A549 (cell line): ENCODE results near the gene CDC42BPB. TPM values are rescaled to one million over a fixed set of nuclear protein-coding genes. Genes with fewer than 3 reads are reported as not detected.
"Not testable (repeated sequence)": the region's sequence is repeated elsewhere in the genome, so short reads cannot be mapped to it uniquely, and the experiment has no call there.

ENCODE experiments used
- ATAC-seq, 2 experiments: fragments of 200-7000 bp in 1 of 2; fragments of >200 bp in 1 of 2; cut with Nextera tagmentation in 1 of 2; cut with Tn5 transposase in 1 of 2; 3 replicates each; pipeline versions ENCODE4 v1.8.0 to v1.9.1; 2018 to 2020; ENCODE audit warnings: mild to moderate bottlenecking in 1 of 2, moderate library complexity in 1 of 2
- CTCF ChIA-PET: fragments of 300-600 bp; sonication (Branson Sonifier 250); formaldehyde crosslinking; extraction: SDS; loops from one replicate; lab custom pipeline; 2021; ENCODE audit warnings: antibody characterized with exemption, inconsistent platforms; lab: Yijun Ruan, JAX
- POLR2A ChIA-PET: fragments of 350-600 bp; formaldehyde crosslinking; extraction: SDS; loops from one replicate; lab custom pipeline; 2021; ENCODE audit warnings: antibody characterized with exemption, inconsistent platforms; lab: Yijun Ruan, JAX
- DNase-seq, 2 experiments: peaks; one replicate each; pipeline versions ENCODE4 v3.0.0 to v3.0.0-alpha.2; 2011 to 2016; ENCODE audit warnings: low read depth in 1 of 2, low spot score in 1 of 2
- FAIRE-seq: peaks from 2 replicates; lab custom pipeline; 2011; peaks lifted over from hg19 to GRCh38; lab: Jason Lieb, UNC
- H3K27ac ChIP-seq, 2 experiments: fragments of >200 bp; sonication (Bioruptor Twin); formaldehyde crosslinking; 3 replicates each; pipeline ENCODE4 v1.5.1; 2016 to 2017
- H3K4me1 ChIP-seq: fragments of >200 bp; sonication (Bioruptor Twin); formaldehyde crosslinking; 3 replicates; pipeline ENCODE4 v1.6.1; 2016
- H3K4me2 ChIP-seq: fragments of >200 bp; sonication (Bioruptor Twin); formaldehyde crosslinking; 3 replicates; pipeline ENCODE4 v1.6.1; 2016
- H3K4me3 ChIP-seq: fragments of >200 bp; sonication (Bioruptor Twin); formaldehyde crosslinking; 3 replicates; pipeline ENCODE4 v1.5.1; 2016
- H3K9me3 ChIP-seq: fragments of >200 bp; sonication (Bioruptor Twin); formaldehyde crosslinking; 3 replicates; pipeline ENCODE4 v1.6.1; 2016
- ATOH8 ChIP-seq: fragments of 250-450 bp; sonication (Bioruptor Pico); IDR thresholded peaks from 2 replicates; pipeline ENCODE4 v1.5.0; 2020; ENCODE audit warnings: low read depth, mild to moderate bottlenecking, moderate library complexity
- CBX2 ChIP-seq: fragments of 200-600 bp; sonication (generic); IDR thresholded peaks from 2 replicates; pipeline ENCODE4 v1.6.1; 2016; ENCODE audit warnings: low read depth, mild to moderate bottlenecking, borderline replicate concordance
- CBX8 ChIP-seq: fragments of 200-600 bp; sonication (generic); IDR thresholded peaks from 2 replicates; pipeline ENCODE4 v1.6.1; 2016
- CHD2 ChIP-seq: fragments of 150-350 bp; IDR thresholded peaks from 2 replicates; pipeline ENCODE4 v1.6.1; 2014; ENCODE audit warnings: low read length; ENCODE audit not compliant: partially characterized antibody
- EHMT2 ChIP-seq: fragments of 200-600 bp; sonication (generic); IDR thresholded peaks from 2 replicates; pipeline ENCODE4 v1.6.1; 2016; ENCODE audit warnings: antibody characterized with exemption, low read depth, mild to moderate bottlenecking, moderate library complexity
- ESRRA ChIP-seq: fragments of 150-350 bp; IDR thresholded peaks from 2 replicates; pipeline ENCODE4 v1.6.1; 2014; ENCODE audit warnings: mild to moderate bottlenecking, low read length, borderline replicate concordance
- FOSL2 ChIP-seq, 2 experiments: fragments of 450-650 bp in 1 of 2; fragments of >200 bp in 1 of 2; sonication (Bioruptor Twin) in 1 of 2; formaldehyde crosslinking; IDR thresholded peaks; 2 replicates each; pipeline versions ENCODE4 v1.5.0 to v1.6.1; 2016 to 2020; ENCODE audit warnings: mild to moderate bottlenecking in 1 of 2, moderate library complexity in 1 of 2
- HEYL ChIP-seq: fragments of 250-450 bp; sonication (Bioruptor Pico); IDR thresholded peaks from 2 replicates; pipeline ENCODE4 v1.8.0; 2021; ENCODE audit warnings: mild to moderate bottlenecking, moderate library complexity
- JUN ChIP-seq, 2 experiments: fragments of >200 bp; sonication (Bioruptor Twin); formaldehyde crosslinking; IDR thresholded peaks; 2 replicates in 1 of 2; 3 replicates in 1 of 2; pipeline ENCODE4 v1.6.1; 2016 to 2017
- KDM5A ChIP-seq: fragments of 200-600 bp; sonication (generic); IDR thresholded peaks from 2 replicates; pipeline ENCODE4 v1.6.1; 2016; ENCODE audit warnings: antibody characterized with exemption, mild to moderate bottlenecking
- MAFK ChIP-seq: fragments of 450-650 bp; IDR thresholded peaks from 2 replicates; pipeline ENCODE4 v1.6.1; 2014; ENCODE audit not compliant: partially characterized antibody
- MAZ ChIP-seq: fragments of 150-350 bp; IDR thresholded peaks from 2 replicates; pipeline ENCODE4 v1.6.1; 2014; ENCODE audit warnings: antibody characterized with exemption, low read depth, low read length, borderline replicate concordance
- NFE2L2 ChIP-seq: fragments of 150-350 bp; conservative IDR thresholded peaks from 2 replicates; pipeline ENCODE4 v1.6.1; 2014; ENCODE audit warnings: low read length
- NPAS2 ChIP-seq: fragments of 250-450 bp; sonication (Bioruptor Pico); IDR thresholded peaks from 2 replicates; pipeline ENCODE4 v1.8.0; 2022; ENCODE audit warnings: mild to moderate bottlenecking, moderate library complexity, borderline replicate concordance
- PHF8 ChIP-seq: fragments of 200-600 bp; sonication (generic); IDR thresholded peaks from 2 replicates; pipeline ENCODE4 v1.6.1; 2016; ENCODE audit warnings: low read depth, mild to moderate bottlenecking, antibody characterized with exemption, moderate library complexity, borderline replicate concordance
- POLR2A ChIP-seq: IDR thresholded peaks from 2 replicates; pipeline ENCODE4 v1.6.1; 2012; ENCODE audit warnings: mild to moderate bottlenecking, low read length
- RAD21 ChIP-seq, 2 experiments: fragments of >200 bp in 1 of 2; sonication (Bioruptor Twin) in 1 of 2; formaldehyde crosslinking in 1 of 2; IDR thresholded peaks in 1 of 2; conservative IDR thresholded peaks in 1 of 2; 2 replicates in 1 of 2; 3 replicates in 1 of 2; pipeline ENCODE4 v1.6.1; 2012 to 2018; ENCODE audit warnings: inconsistent platforms in 1 of 2
- RARB ChIP-seq: fragments of 250-450 bp; sonication (Bioruptor Pico); IDR thresholded peaks from 2 replicates; pipeline ENCODE4 v1.8.0; 2021; ENCODE audit warnings: mild to moderate bottlenecking, moderate library complexity
- RCOR1 ChIP-seq: fragments of 150-350 bp; IDR thresholded peaks from 2 replicates; pipeline ENCODE4 v1.6.1; 2014; ENCODE audit warnings: antibody characterized with exemption, low read length, low read depth
- RFX5 ChIP-seq: fragments of 450-650 bp; IDR thresholded peaks from 2 replicates; pipeline ENCODE4 v1.7.1; 2014; ENCODE audit warnings: antibody characterized with exemption, mild to moderate bottlenecking, moderate library complexity
- RNF2 ChIP-seq: fragments of 200-600 bp; sonication (generic); IDR thresholded peaks from 2 replicates; pipeline ENCODE4 v1.6.1; 2016; ENCODE audit warnings: low read depth, mild to moderate bottlenecking, antibody characterized with exemption, moderate library complexity, borderline replicate concordance
- TFCP2L1 ChIP-seq: fragments of 250-450 bp; sonication (Bioruptor Pico); IDR thresholded peaks from 2 replicates; pipeline ENCODE4 v1.5.0; 2021; ENCODE audit warnings: mild to moderate bottlenecking
- USF2 ChIP-seq: fragments of 450-650 bp; IDR thresholded peaks from 2 replicates; pipeline ENCODE4 v1.6.1; 2014; ENCODE audit warnings: antibody characterized with exemption
- ZC3H11A ChIP-seq: fragments of 450-650 bp; IDR thresholded peaks from 2 replicates; pipeline ENCODE4 v1.6.1; 2014; ENCODE audit warnings: antibody characterized with exemption, mild to moderate bottlenecking
- WGBS: methylation state at CpG from one replicate; pipeline ENCODE4 v1.1.6; 2017; ENCODE audit errors: missing lambda C conversion rate; 5-methylcytosine and 5-hydroxymethylcytosine counted together
- polyA plus RNA-seq, 4 experiments: library from polyadenylated mRNA; depleted of rRNA in 3 of 4; stranded (reverse); fragments of >200 nt; fragmentation: RNase III in 1 of 4; extraction: RNeasy Plus Mini Kit Qiagen cat#74134 plus additional on column Dnase treatment in 1 of 4; gene quantifications; 2 replicates in 3 of 4; 3 replicates in 1 of 4; pipeline ENCODE4 v1.2.3, GENCODE V29; 2011 to 2017
- TF ChIP-seq, protein P1 (sequence below): fragments of >200 bp; sonication (Bioruptor Twin); formaldehyde crosslinking; IDR thresholded peaks from 3 replicates; pipeline ENCODE4 v1.5.1; 2016
- TF ChIP-seq, protein P2 (sequence below): fragments of 150-350 bp; IDR thresholded peaks from 2 replicates; pipeline ENCODE4 v1.6.1; 2014; ENCODE audit warnings: low read depth, mild to moderate bottlenecking, low read length
- TF ChIP-seq, protein P3 (sequence below): IDR thresholded peaks from 2 replicates; pipeline ENCODE4 v1.6.1; 2012

Gene CDC42BPB
- polyA plus RNA-seq, 2 of the 4 experiments (the other 2 are of a cell fraction), result 56.4 to 57.1 TPM

DNA sequence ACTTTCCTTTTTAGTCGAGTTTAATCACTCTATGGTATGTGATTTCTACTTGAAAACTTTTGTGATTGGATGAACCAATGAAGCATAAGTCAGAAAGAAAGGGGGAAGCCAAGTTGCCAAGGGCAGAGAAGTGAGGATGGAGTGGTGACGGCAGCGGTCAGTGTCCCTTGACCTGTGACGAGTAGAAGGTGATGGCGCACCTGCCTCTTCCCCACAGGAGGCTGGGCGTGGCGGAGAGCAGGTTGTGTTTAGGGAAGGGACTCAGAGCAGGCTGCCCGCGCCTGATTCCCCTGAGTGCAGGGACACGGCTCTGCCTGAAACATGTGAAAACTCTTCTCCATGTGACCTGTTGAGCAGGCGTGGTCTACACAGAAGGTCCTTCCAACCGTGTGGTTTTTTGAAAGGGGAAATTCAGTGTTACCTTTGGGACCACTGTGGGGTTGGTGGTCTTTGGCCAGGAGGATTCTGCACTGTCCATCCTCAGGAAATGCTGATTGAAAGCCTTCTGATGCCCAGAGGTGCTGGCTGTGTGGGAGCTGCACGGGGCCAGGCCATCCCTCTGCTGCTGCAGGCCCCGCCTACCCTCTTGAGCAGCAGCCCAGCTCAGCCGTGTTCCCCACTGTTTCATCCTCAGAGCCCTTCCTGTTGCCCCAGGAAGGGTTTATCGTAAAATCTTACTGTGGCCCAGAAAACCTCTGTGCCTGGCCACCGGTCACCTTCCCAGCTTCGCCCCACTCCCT lies 158.4 kb downstream of the CDC42BPB start:
- H3K27ac ChIP-seq, result no peak overlapping the region
- ChIA-PET POLR2A (interaction anchor here (0.6 kb wide), 1 partner anchor 650 kb away, joined by 3 read pairs; no protein-coding TSS in a partner anchor), CTCF (no interaction called here)
- FAIRE-seq (no peak), DNase-seq (no peak), ATAC-seq (no peak)
- WGBS, result 87% methylated on average over 18 of the region's 18 CpGs
- TF ChIP-seq RCOR1 (no peak), KDM5A (no peak), ZC3H11A (no peak), HEYL (CRISPR knock-in tag) (no peak), MAZ (no peak), MAFK (no peak), NPAS2 (no peak), FOSL2 (IDR thresholded peaks at IDR 0.05) (no peak), FOSL2 (CRISPR knock-in tag; IDR thresholded peaks at IDR 0.05) (no peak), USF2 (no peak), ESRRA (no peak), CHD2 (no peak), TFCP2L1 (no peak), POLR2A (no peak)
- no peak overlapping the region for H3K4me3 ChIP-seq
- H3K4me2 ChIP-seq, result no peak overlapping the region
- H3K9me3 ChIP-seq, result no peaks in the 10 kb centered on the region
- no peaks in the 10 kb centered on the region for H3K4me1 ChIP-seq

DNA sequence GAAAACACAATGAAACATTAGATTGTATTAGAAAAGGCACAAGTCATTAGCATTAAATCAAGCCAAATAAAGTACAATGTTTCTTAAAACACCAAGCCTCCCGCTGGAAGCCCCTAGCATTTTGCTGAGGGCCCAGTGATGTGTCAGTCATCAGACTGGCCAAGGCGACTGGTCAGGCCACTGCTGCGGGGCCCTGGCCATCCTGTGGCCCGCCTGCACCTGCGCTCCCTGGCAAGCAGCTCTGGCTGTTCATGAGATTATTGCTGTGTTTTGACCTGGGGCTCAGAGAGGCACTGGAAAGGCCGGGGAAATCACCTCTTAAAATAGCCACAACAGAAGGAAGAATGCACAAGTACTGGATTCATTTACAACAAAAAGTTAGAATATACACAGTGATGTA lies 159.1 kb downstream of the CDC42BPB start:
- ATAC-seq (no peak), FAIRE-seq (no peak), DNase-seq (no peak)
- H3K27ac ChIP-seq, result no peak overlapping the region
- no peak overlapping the region for H3K4me3 ChIP-seq
- no peaks in the 10 kb centered on the region for H3K9me3 ChIP-seq
- WGBS, result 94% methylated on average over 6 of the region's 6 CpGs
- CTCF ChIA-PET, result no interaction called here
- no peaks in the 10 kb centered on the region for H3K4me1 ChIP-seq
- POLR2A ChIA-PET, result no interaction called here
- TF ChIP-seq NFE2L2 (no peak), CBX2 (no peak), EHMT2 (no peak), PHF8 (no peak)
- TF ChIP-seq, protein P1, sequence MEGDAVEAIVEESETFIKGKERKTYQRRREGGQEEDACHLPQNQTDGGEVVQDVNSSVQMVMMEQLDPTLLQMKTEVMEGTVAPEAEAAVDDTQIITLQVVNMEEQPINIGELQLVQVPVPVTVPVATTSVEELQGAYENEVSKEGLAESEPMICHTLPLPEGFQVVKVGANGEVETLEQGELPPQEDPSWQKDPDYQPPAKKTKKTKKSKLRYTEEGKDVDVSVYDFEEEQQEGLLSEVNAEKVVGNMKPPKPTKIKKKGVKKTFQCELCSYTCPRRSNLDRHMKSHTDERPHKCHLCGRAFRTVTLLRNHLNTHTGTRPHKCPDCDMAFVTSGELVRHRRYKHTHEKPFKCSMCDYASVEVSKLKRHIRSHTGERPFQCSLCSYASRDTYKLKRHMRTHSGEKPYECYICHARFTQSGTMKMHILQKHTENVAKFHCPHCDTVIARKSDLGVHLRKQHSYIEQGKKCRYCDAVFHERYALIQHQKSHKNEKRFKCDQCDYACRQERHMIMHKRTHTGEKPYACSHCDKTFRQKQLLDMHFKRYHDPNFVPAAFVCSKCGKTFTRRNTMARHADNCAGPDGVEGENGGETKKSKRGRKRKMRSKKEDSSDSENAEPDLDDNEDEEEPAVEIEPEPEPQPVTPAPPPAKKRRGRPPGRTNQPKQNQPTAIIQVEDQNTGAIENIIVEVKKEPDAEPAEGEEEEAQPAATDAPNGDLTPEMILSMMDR, result no peak
- no peak overlapping the region for H3K4me2 ChIP-seq

- FAIRE-seq (no peak), ATAC-seq (no peak), DNase-seq (no peak)
- H3K4me2 ChIP-seq, result no peak overlapping the region
- 95% methylated on average over 14 of the region's 14 CpGs for WGBS
- ChIA-PET POLR2A (no interaction called here), CTCF (interaction anchor here (1.0 to 1.2 kb wide), 3 partner anchors 104 to 208 kb away, joined by 3 to 4 read pairs (median 3); no protein-coding TSS in a partner anchor)
- no peak overlapping the region for H3K27ac ChIP-seq
- H3K4me3 ChIP-seq, result no peak overlapping the region
- no peaks in the 10 kb centered on the region for H3K4me1 ChIP-seq
- TF ChIP-seq NFE2L2, result no peak
- no peak for TF ChIP-seq CBX8
- TF ChIP-seq ATOH8 (CRISPR knock-in tag), result no peak
- TF ChIP-seq, protein P2, sequence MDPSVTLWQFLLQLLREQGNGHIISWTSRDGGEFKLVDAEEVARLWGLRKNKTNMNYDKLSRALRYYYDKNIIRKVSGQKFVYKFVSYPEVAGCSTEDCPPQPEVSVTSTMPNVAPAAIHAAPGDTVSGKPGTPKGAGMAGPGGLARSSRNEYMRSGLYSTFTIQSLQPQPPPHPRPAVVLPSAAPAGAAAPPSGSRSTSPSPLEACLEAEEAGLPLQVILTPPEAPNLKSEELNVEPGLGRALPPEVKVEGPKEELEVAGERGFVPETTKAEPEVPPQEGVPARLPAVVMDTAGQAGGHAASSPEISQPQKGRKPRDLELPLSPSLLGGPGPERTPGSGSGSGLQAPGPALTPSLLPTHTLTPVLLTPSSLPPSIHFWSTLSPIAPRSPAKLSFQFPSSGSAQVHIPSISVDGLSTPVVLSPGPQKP, result no peak
- TF ChIP-seq, protein P3, sequence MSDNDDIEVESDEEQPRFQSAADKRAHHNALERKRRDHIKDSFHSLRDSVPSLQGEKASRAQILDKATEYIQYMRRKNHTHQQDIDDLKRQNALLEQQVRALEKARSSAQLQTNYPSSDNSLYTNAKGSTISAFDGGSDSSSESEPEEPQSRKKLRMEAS, result no peak
- TF ChIP-seq ZC3H11A, result no peak
- no peak for TF ChIP-seq JUN (IDR thresholded peaks at IDR 0.05)
- no peak for TF ChIP-seq RAD21 (conservative IDR thresholded peaks at IDR 0.05 in 1 of 2, IDR thresholded peaks at IDR 0.05 in 1 of 2)
- no peak for TF ChIP-seq RARB (CRISPR knock-in tag)
- TF ChIP-seq RFX5, result no peak
- no peak for TF ChIP-seq KDM5A
- no peak for TF ChIP-seq RNF2
- no peaks in the 10 kb centered on the region for H3K9me3 ChIP-seq
These were observed 159.9 kb downstream of the CDC42BPB start for GRCh38 chr14:102897299-102898027.

- FAIRE-seq, POLR2A ChIA-PET, H3K27ac ChIP-seq, H3K4me2 ChIP-seq, H3K4me3 ChIP-seq, DNase-seq, H3K4me1 ChIP-seq, ATAC-seq, H3K9me3 ChIP-seq: not testable (repeated sequence)
- CTCF ChIA-PET, result interaction anchor here (1.0 to 1.2 kb wide), 2 partner anchors 105 to 203 kb away, joined by 3 read pairs; no protein-coding TSS in a partner anchor
These were observed 160.6 kb downstream of the CDC42BPB start for GRCh38 chr14:102896735-102897134.
